Measurements from ENCODE around the gene DAP.
"Not testable (repeated sequence)": the region's sequence is repeated elsewhere in the genome, so short reads cannot be mapped to it uniquely, and the experiment has no call there.

Gene DAP

GRCh38 chr5:10761185-10761932 is at the start of gene DAP:
Gene DAP, minus strand, starts transcription at chr5:10761234. Its CDS starts 166 bp downstream, at chr5:10761068.
- Mint-ChIP-seq H3K9me3 (no peaks in the 10 kb centered on the region), H3K4me3 (peak within 1 kb of the TSS; percentile 85), H3K27ac (peak within 1 kb of the TSS; percentile 90), H3K36me3 (peaks cover 35% of the 10 kb centered on the region), H3K4me1 (peaks cover 47% of the 10 kb centered on the region)
- ATAC-seq (peak; percentile 93), DNase-seq (ENCODE audit: low spot score in 2 of 2) (peak; percentile 82 to 88)

DNA sequence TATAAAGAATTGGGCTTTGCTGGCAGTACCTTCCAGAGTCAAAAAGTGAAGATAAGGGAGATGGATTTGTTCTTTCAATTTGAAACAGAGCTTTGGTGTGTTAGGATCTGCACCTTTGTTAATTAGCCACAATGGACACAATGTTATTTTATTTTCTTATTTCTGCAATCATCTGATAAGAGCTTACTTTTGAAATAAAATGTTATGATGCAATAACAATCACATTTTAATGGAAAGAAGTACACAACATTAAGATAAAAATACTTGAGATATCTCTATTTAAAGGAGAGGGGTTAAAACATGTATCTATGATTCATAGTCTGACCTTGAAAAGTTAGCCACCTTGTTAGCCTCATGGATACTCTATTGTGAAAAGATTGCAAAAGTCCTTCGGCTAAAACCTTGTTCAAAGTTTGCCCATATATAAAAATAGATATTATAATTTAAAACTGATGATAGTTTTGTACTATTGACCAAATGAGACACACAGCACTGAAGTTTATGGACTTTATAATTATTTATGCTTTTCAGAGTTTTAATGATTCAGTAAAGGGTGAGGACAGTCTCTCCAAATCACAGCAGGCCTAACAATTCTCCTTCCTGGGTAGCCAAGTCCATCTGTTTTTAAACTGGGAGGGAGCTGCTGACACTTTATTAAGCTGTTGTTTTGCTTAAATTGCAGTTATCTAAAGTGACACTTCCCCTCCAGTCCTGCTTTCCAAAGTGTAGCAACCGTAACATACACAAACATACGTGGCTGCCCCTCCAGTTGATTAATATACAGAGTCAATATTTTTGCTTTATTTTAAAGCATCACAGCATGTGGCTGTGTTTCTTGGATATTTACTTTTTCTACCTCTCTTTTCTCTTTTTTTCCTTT is 47.6 kb upstream of the DAP start:
- Mint-ChIP-seq H3K4me3 (no peak overlapping the region), H3K9me3 (no peaks in the 10 kb centered on the region), H3K36me3 (no peaks in the 10 kb centered on the region), H3K4me1 (no peaks in the 10 kb centered on the region), H3K27ac (no peak overlapping the region)
- ATAC-seq: no peak
- no peak for DNase-seq (ENCODE audit: low spot score in 2 of 2)

DNA sequence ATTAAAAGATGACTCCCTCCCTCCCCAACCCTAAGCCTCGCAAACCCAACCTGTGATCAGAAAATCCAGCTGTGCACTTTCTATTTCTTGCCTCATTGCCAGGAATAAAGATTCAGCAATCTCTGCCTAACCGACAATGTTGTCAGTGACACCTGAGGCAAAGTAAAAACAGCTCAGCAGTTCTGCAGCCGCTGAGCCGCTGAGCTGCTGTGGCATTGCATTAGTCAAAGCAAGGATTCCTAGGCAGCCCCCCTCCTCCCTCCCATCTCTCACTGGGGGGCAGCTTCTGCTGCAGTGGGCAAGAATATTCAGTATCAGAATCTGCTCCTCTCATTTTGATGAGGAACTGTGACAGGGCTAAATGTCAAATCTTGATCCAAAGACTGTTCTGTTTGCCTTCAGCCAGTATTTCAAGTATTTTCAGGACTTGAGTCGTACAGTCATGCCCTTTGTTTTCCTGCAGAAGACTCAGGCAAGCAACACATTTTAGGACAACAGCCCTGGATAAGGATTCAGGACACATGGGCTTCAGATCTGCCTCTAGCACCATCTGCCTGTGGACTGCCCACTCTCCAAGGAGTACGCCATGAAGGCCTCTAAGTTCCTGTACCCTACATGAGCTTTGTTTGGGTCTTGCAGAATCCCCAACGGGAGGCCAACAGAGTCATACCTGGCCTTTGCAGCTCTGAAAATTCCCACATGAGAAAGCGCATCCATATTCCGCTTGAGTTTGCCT is 41.1 kb upstream of the DAP start:
- H3K4me3 Mint-ChIP-seq: no peak overlapping the region
- no peak overlapping the region for H3K27ac Mint-ChIP-seq
- H3K4me1 Mint-ChIP-seq: no peaks in the 10 kb centered on the region
- H3K9me3 Mint-ChIP-seq: no peaks in the 10 kb centered on the region
- no peak for DNase-seq (ENCODE audit: low spot score in 2 of 2)
- H3K36me3 Mint-ChIP-seq: no peaks in the 10 kb centered on the region
- no peak for ATAC-seq

- H3K36me3 Mint-ChIP-seq: no peaks in the 10 kb centered on the region
- no peak for DNase-seq (ENCODE audit: low spot score in 2 of 2)
- no peak overlapping the region for H3K4me3 Mint-ChIP-seq
- no peaks in the 10 kb centered on the region for H3K4me1 Mint-ChIP-seq
- ATAC-seq: no peak
- H3K9me3 Mint-ChIP-seq: no peaks in the 10 kb centered on the region
- H3K27ac Mint-ChIP-seq: no peak overlapping the region
Measured at GRCh38 chr5:10800852-10801251, 39.8 kb upstream of the DAP start.

DNA sequence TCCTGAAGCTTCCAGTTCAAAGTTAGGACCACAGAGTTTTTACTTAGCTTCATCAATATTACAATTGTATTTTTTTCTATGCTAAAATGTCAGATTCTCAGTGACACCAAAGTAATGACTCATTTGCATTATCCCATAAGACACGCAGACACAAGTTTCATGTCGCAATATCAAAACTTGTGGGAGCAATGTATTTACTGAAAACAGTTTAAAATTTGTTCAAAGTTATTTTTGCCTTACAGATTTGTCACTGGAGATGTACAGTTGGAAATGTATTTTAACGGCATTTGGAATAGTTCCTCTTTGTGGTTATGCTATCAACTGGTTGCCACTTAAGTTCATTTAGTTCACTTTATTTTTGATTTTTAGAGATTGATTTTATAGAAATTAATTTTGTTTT is 36.2 kb upstream of the DAP start:
- Mint-ChIP-seq H3K4me3 (no peak overlapping the region), H3K27ac (no peak overlapping the region), H3K36me3 (no peaks in the 10 kb centered on the region), H3K9me3 (no peaks in the 10 kb centered on the region), H3K4me1 (no peaks in the 10 kb centered on the region)
- DNase-seq (ENCODE audit: low spot score in 2 of 2) (no peak), ATAC-seq (no peak)

DNA sequence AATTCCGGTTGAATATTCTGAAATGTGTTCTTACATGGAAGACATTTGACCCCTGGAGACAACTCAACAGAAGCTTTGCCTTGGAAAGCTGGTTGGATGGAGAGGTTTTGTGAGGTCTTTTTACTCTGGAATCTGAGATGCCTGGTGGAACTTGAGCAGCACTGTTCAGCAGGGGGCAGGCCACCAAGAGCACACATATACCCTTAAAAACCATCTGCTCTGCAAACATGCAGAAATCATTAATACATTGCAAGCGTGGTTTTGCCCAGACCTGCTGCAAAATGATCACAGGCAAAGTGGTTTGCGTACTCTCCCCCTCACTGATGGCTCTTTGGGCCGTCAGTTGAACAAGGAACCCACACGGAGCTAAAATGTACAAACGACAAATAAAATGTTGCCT is 32.8 kb upstream of the DAP start:
- no peaks in the 10 kb centered on the region for H3K9me3 Mint-ChIP-seq
- H3K4me1 Mint-ChIP-seq: no peaks in the 10 kb centered on the region
- ATAC-seq (no peak), DNase-seq (ENCODE audit: low spot score in 2 of 2) (no peak)
- no peaks in the 10 kb centered on the region for H3K36me3 Mint-ChIP-seq
- H3K4me3 Mint-ChIP-seq: no peak overlapping the region
- H3K27ac Mint-ChIP-seq: no peak overlapping the region

GRCh38 chr5:10792336-10792735 is 31.3 kb upstream of the DAP start:
- Mint-ChIP-seq H3K27ac (no peak overlapping the region), H3K9me3 (no peaks in the 10 kb centered on the region), H3K4me1 (no peaks in the 10 kb centered on the region), H3K4me3 (no peak overlapping the region), H3K36me3 (no peaks in the 10 kb centered on the region)
- DNase-seq (ENCODE audit: low spot score in 2 of 2): no peak
- no peak for ATAC-seq

DNA sequence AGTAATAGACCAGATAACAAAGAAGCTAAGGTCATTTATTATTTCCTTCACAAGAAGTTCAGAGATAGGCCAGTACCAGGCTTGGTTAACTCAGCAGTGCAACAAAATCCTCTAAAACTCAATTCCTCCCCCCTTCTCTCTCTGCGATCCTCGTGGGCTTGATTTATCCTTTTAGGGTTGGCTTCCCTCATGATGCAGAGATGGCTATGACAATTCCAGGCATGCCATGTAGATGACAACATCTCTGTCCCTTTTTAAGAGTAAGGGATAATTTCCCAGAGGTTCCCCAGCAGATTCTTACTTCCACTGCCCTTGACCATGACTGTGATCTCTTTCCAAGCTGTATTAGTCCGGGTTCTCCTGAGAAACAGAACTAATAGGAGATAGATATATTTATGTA is 28.7 kb upstream of the DAP start:
- Mint-ChIP-seq H3K4me3 (no peak overlapping the region), H3K36me3 (no peaks in the 10 kb centered on the region), H3K9me3 (no peaks in the 10 kb centered on the region), H3K27ac (no peak overlapping the region), H3K4me1 (peaks cover 4% of the 10 kb centered on the region)
- ATAC-seq (no peak), DNase-seq (ENCODE audit: low spot score in 2 of 2) (no peak)

GRCh38 chr5:10789021-10789420 is 28.0 kb upstream of the DAP start:
- Mint-ChIP-seq H3K36me3 (no peaks in the 10 kb centered on the region), H3K4me1 (peaks cover 4% of the 10 kb centered on the region), H3K4me3 (no peak overlapping the region), H3K9me3 (no peaks in the 10 kb centered on the region), H3K27ac (no peak overlapping the region)
- DNase-seq (ENCODE audit: low spot score in 2 of 2): no peak
- ATAC-seq: no peak

DNA sequence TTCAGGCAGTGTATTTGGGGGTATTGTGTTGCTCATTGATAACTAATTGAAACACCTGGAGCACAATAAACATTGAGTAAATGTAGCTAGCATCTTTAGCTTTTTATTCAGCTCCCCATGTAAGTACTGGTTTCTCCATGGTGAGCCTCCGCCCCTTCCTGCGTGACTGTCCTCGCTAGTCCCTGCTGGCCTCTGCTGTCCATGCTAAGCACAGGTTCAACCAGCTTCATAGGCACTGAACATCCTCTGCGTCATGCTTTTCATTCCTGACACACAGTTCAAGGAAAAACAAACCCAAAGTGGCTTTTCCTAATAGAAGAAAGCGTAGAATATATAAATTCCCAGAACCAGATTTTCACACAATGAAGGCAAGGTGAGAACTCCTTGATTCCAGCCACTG is 27.3 kb upstream of the DAP start:
- Mint-ChIP-seq H3K36me3 (no peaks in the 10 kb centered on the region), H3K27ac (no peak overlapping the region), H3K4me3 (no peak overlapping the region), H3K9me3 (no peaks in the 10 kb centered on the region), H3K4me1 (peaks cover 4% of the 10 kb centered on the region)
- ATAC-seq (no peak), DNase-seq (ENCODE audit: low spot score in 2 of 2) (no peak)

- no peak for ATAC-seq
- H3K4me3 Mint-ChIP-seq: no peak overlapping the region
- no peaks in the 10 kb centered on the region for H3K36me3 Mint-ChIP-seq
- no peak overlapping the region for H3K27ac Mint-ChIP-seq
- no peaks in the 10 kb centered on the region for H3K9me3 Mint-ChIP-seq
- peaks cover 4% of the 10 kb centered on the region for H3K4me1 Mint-ChIP-seq
- DNase-seq (ENCODE audit: low spot score in 2 of 2): no peak
Measured at GRCh38 chr5:10786835-10787234, 25.8 kb upstream of the DAP start.

DNA sequence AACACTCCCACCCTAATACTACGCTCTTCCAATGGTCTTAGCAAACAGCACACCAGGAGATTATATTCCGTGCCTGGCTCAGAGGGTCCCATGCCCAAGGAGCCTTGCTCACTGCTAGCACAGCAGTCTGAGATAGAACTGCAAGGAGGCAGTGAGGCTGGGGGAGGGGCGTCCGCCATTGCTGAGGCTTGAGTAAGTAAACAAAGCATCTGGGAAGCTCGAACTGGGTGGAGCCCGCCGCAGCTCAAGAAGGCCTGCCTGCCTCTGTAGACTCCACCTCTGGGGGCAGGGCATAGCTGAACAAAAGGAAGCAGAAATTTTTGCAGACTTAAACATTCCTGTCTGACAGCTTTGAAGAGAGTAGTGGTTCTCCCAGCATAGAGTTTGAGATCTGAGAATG is 19.2 kb upstream of the DAP start:
- not testable (repeated sequence) for H3K27ac Mint-ChIP-seq; H3K9me3 Mint-ChIP-seq; H3K4me3 Mint-ChIP-seq; DNase-seq (ENCODE audit: low spot score in 2 of 2); H3K4me1 Mint-ChIP-seq; ATAC-seq; H3K36me3 Mint-ChIP-seq

DNA sequence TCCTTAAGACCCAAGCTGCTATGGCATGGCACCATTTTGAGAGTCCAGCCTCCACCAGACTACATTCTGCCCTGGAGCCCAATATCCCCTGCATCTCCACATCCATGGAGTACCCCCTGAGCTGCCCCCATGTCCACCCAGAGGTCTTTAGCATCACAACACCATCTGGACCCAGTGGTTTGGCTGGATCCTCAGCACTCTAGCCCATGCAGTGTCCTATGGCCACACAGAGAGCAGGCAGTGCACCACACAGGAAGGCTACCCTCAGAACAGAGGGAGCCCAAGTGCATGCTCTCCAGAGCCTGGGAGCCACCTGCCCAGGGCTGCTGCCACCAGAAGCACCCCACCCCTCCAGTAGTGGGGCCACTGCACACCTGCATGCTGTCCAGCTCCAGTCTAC is 18.6 kb upstream of the DAP start:
- no peak overlapping the region for H3K27ac Mint-ChIP-seq
- no peaks in the 10 kb centered on the region for H3K9me3 Mint-ChIP-seq
- no peak for ATAC-seq
- H3K36me3 Mint-ChIP-seq: no peaks in the 10 kb centered on the region
- no peak for DNase-seq (ENCODE audit: low spot score in 2 of 2)
- no peaks in the 10 kb centered on the region for H3K4me1 Mint-ChIP-seq
- H3K4me3 Mint-ChIP-seq: no peak overlapping the region

GRCh38 chr5:10778179-10778910 is 17.3 kb upstream of the DAP start:
- DNase-seq (ENCODE audit: low spot score in 2 of 2): no peak
- Mint-ChIP-seq H3K36me3 (no peaks in the 10 kb centered on the region), H3K27ac (no peak overlapping the region), H3K4me1 (no peaks in the 10 kb centered on the region), H3K9me3 (no peaks in the 10 kb centered on the region), H3K4me3 (no peak overlapping the region)
- ATAC-seq: no peak

DNA sequence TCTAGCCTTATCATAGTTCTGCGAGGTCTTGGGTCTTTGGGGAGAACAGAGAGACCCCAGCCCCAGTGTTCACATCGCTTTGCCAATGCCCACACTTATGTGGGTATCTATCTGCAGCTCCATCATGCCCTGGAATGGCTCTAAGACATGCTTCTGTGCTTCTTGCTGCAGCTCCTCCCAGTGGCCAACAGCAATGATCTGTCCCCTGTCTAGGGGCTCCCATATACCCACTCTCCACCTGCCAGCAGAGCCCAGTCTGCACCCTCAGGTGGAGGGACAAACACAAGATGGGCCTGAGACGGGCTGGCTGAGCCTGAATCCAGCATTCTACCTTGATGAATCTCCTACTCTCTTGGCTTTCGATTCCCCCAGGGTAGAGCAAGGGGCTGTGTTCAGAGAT is 14.6 kb upstream of the DAP start:
- H3K36me3 Mint-ChIP-seq: no peaks in the 10 kb centered on the region
- no peaks in the 10 kb centered on the region for H3K4me1 Mint-ChIP-seq
- no peak overlapping the region for H3K4me3 Mint-ChIP-seq
- H3K9me3 Mint-ChIP-seq: no peaks in the 10 kb centered on the region
- peak in 1 of 2 donors; percentile 36 for DNase-seq (ENCODE audit: low spot score in 2 of 2)
- no peak for ATAC-seq
- H3K27ac Mint-ChIP-seq: no peak overlapping the region
